HEK293 (cell line): Measurements from ENCODE around the gene CRTC2.

Experiments
- CTCF ChIA-PET: fragments of 350-600 bp; formaldehyde crosslinking; extraction: SDS; loops from one replicate; lab custom pipeline; 2021; ENCODE audit warnings: antibody characterized with exemption; lab: Yijun Ruan, JAX
- POLR2A ChIA-PET: fragments of 300-600 bp; formaldehyde crosslinking; extraction: SDS; loops from one replicate; lab custom pipeline; 2020; ENCODE audit warnings: antibody characterized with exemption, inconsistent platforms; lab: Yijun Ruan, JAX
- H3K27ac ChIP-seq: fragments of 200-500 bp; sonication (Bioruptor generic); 2 replicates; pipeline ENCODE4 v1.5.1; 2014; ENCODE audit warnings: low read depth, low read length, control low read depth, inconsistent platforms; ENCODE audit errors: extremely low read depth
- H3K36me3 ChIP-seq, 2 experiments: fragments of 200-500 bp in 1 of 2; sonication (Bioruptor generic) in 1 of 2; 1 replicate in 1 of 2; 2 replicates in 1 of 2; pipeline ENCODE4 v1.5.1; 2014 to 2017; ENCODE audit warnings: inconsistent platforms in 2 of 2, low read length in 2 of 2; ENCODE audit not compliant: control insufficient read depth in 2 of 2, insufficient read depth in 1 of 2
- H3K4me1 ChIP-seq: fragments of 200-500 bp; sonication (Bioruptor generic); 2 replicates; pipeline ENCODE4 v1.5.1; 2014; ENCODE audit warnings: mild to moderate bottlenecking, low read length, inconsistent platforms; ENCODE audit not compliant: control insufficient read depth, insufficient read depth
- H3K4me3 ChIP-seq: 2 replicates; pipeline ENCODE4 v1.5.1; 2011; ENCODE audit warnings: low read depth, mild to moderate bottlenecking, control low read depth, low read length, moderate library complexity
- H3K9me3 ChIP-seq: fragments of 200-500 bp; sonication (Bioruptor generic); 2 replicates; pipeline ENCODE4 v1.5.1; 2014; ENCODE audit warnings: low read depth, low read length, inconsistent platforms; ENCODE audit not compliant: control insufficient read depth, insufficient read depth
- ATF2 ChIP-seq: fragments of 450-650 bp; formaldehyde crosslinking; IDR thresholded peaks from 2 replicates; pipeline ENCODE4 v1.5.1; 2016; ENCODE audit warnings: missing biosample characterization, missing genetic modification characterization, low read depth
- GFI1B ChIP-seq: fragments of 450-650 bp; formaldehyde crosslinking; IDR thresholded peaks from 2 replicates; pipeline ENCODE4 v1.5.1; 2016; ENCODE audit warnings: missing biosample characterization, missing genetic modification characterization
- GLI2 ChIP-seq: fragments of 450-650 bp; formaldehyde crosslinking; IDR thresholded peaks from 2 replicates; pipeline ENCODE4; 2017; ENCODE audit warnings: missing biosample characterization, missing genetic modification characterization, low read depth, borderline replicate concordance
- SP7 ChIP-seq: fragments of 450-650 bp; formaldehyde crosslinking; IDR thresholded peaks from 2 replicates; pipeline ENCODE4 v1.5.1; 2016; ENCODE audit warnings: missing biosample characterization, missing genetic modification characterization
- TCF7L2 ChIP-seq: IDR thresholded peaks from 2 replicates; pipeline ENCODE4 v1.6.1; 2011; ENCODE audit warnings: low read depth, mild to moderate bottlenecking, inconsistent platforms, low read length, moderate library complexity, borderline replicate concordance
- ZBTB10 ChIP-seq: fragments of 450-650 bp; formaldehyde crosslinking; IDR thresholded peaks from 2 replicates; pipeline ENCODE4 v1.5.1; 2016; ENCODE audit warnings: missing biosample characterization, missing genetic modification characterization
- ZNF184 ChIP-seq: fragments of 450-650 bp; IDR thresholded peaks from 2 replicates; pipeline ENCODE4 v1.5.1; 2018; ENCODE audit warnings: missing biosample characterization, mild to moderate bottlenecking, missing genetic modification characterization
- ZNF211 ChIP-seq: fragments of 450-650 bp; formaldehyde crosslinking; IDR thresholded peaks from 2 replicates; pipeline ENCODE4 v1.5.1; 2016; ENCODE audit warnings: low read depth, missing biosample characterization, missing genetic modification characterization
- ZNF266 ChIP-seq: fragments of 450-650 bp; formaldehyde crosslinking; IDR thresholded peaks from 2 replicates; pipeline ENCODE4 v1.5.1; 2016; ENCODE audit warnings: missing biosample characterization, missing genetic modification characterization, low read depth
- ZNF292 ChIP-seq: fragments of 450-650 bp; formaldehyde crosslinking; IDR thresholded peaks from 2 replicates; pipeline ENCODE4 v1.5.1; 2016; ENCODE audit warnings: low read depth, missing biosample characterization, missing genetic modification characterization, borderline replicate concordance
- ZNF366 ChIP-seq: fragments of 450-650 bp; formaldehyde crosslinking; conservative IDR thresholded peaks from 2 replicates; pipeline ENCODE4 v1.5.1; 2016; ENCODE audit warnings: missing biosample characterization, missing genetic modification characterization
- ZNF404 ChIP-seq: fragments of 450-650 bp; formaldehyde crosslinking; IDR thresholded peaks from 2 replicates; pipeline ENCODE4 v1.5.1; 2017; ENCODE audit warnings: missing biosample characterization, missing genetic modification characterization
- ZNF449 ChIP-seq: fragments of 450-650 bp; formaldehyde crosslinking; IDR thresholded peaks from 2 replicates; pipeline ENCODE4 v1.5.1; 2017; ENCODE audit warnings: missing biosample characterization, mild to moderate bottlenecking, missing genetic modification characterization, moderate library complexity
- ZNF501 ChIP-seq: fragments of 450-650 bp; formaldehyde crosslinking; IDR thresholded peaks from 2 replicates; pipeline ENCODE4 v1.5.1; 2016; ENCODE audit warnings: missing biosample characterization, missing genetic modification characterization
- ZNF664 ChIP-seq: fragments of 450-650 bp; formaldehyde crosslinking; IDR thresholded peaks from 2 replicates; pipeline ENCODE4 v1.5.1; 2016; ENCODE audit warnings: missing biosample characterization, missing genetic modification characterization
- ZNF670 ChIP-seq: fragments of 450-650 bp; formaldehyde crosslinking; IDR thresholded peaks from 2 replicates; pipeline ENCODE4 v1.5.1; 2016; ENCODE audit warnings: missing biosample characterization, missing genetic modification characterization, low read depth
- ZNF692 ChIP-seq: fragments of 450-650 bp; formaldehyde crosslinking; IDR thresholded peaks from 2 replicates; pipeline ENCODE4 v1.5.1; 2016; ENCODE audit warnings: missing biosample characterization, missing genetic modification characterization
- ZNF747 ChIP-seq: fragments of 450-650 bp; formaldehyde crosslinking; IDR thresholded peaks from 2 replicates; pipeline ENCODE4 v1.5.1; 2016; ENCODE audit warnings: missing biosample characterization, missing genetic modification characterization
- ZNF791 ChIP-seq: fragments of 450-650 bp; formaldehyde crosslinking; IDR thresholded peaks from 2 replicates; pipeline ENCODE4 v1.5.1; 2016; ENCODE audit warnings: missing biosample characterization, missing genetic modification characterization
- ZSCAN30 ChIP-seq: fragments of 450-650 bp; IDR thresholded peaks from 2 replicates; pipeline ENCODE4 v1.5.1; 2018; ENCODE audit warnings: missing biosample characterization, mild to moderate bottlenecking, missing genetic modification characterization, moderate library complexity
- TF ChIP-seq, protein P1 (sequence below): fragments of 450-650 bp; formaldehyde crosslinking; IDR thresholded peaks from 2 replicates; pipeline ENCODE4 v1.5.1; 2017; ENCODE audit warnings: missing biosample characterization, missing genetic modification characterization

The CRTC2 gene

DNA sequence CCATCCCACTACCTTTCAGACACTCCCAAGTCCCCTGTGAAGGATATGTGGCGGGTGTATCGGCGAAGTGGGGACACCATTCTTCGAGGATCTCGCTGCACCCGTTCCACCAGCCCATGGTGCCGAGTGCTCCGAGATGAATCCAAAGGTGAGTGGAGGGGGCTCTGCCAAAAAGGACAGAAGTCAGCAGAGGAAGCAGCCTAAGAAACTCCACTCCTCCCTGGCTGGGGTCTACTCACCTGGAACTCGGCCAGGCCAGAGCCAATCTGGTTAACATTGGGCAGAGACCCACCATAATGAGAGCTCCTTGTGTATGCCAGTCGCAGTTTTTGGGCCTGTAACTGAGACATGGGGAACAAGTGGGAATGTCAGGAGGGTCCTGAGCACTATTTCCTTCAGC is 3.6 kb downstream of the CRTC2 start (continued):
- TF ChIP-seq ATF2 (no peak), ZNF404 (tag by site-specific recombination) (no peak), GLI2 (no peak), ZNF747 (tag by site-specific recombination) (no peak), ZNF266 (tag by site-specific recombination) (no peak), TCF7L2 (no peak), ZBTB10 (tag by site-specific recombination) (no peak), ZNF366 (tag by site-specific recombination) (no peak), GFI1B (no peak)
- TF ChIP-seq, protein P1, sequence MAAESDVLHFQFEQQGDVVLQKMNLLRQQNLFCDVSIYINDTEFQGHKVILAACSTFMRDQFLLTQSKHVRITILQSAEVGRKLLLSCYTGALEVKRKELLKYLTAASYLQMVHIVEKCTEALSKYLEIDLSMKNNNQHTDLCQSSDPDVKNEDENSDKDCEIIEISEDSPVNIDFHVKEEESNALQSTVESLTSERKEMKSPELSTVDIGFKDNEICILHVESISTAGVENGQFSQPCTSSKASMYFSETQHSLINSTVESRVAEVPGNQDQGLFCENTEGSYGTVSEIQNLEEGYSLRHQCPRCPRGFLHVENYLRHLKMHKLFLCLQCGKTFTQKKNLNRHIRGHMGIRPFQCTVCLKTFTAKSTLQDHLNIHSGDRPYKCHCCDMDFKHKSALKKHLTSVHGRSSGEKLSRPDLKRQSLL (tag by site-specific recombination), result no peak
- TF ChIP-seq, all 188 proteins: peak for 0

- no peaks in the 10 kb centered on the region for H3K9me3 ChIP-seq
- CTCF ChIA-PET, result interaction anchor here (0.8 to 1.5 kb wide), 2 partner anchors 132 to 157 kb away, joined by 3 to 6 read pairs; no protein-coding TSS in a partner anchor
- no peak overlapping the region for H3K27ac ChIP-seq
- peaks cover 8% of the 10 kb centered on the region; the same call in 1 of the 2 replicates for H3K4me1 ChIP-seq
- POLR2A ChIA-PET, result no interaction called here
- H3K36me3 ChIP-seq, result peaks cover 16 to 64% of the 10 kb centered on the region in 2 experiments; a peak in 2 of 3 replicates
- TF ChIP-seq ZNF211, result no peak
- TF ChIP-seq ZNF501, result no peak
- no peak for TF ChIP-seq ZNF692 (tag by site-specific recombination)
- no peak for TF ChIP-seq ZNF184
- TF ChIP-seq ZNF791 (tag by site-specific recombination), result no peak
- TF ChIP-seq ZNF664 (tag by site-specific recombination), result no peak
- TF ChIP-seq ZNF449 (tag by site-specific recombination), result no peak
- no peak for TF ChIP-seq ZNF670 (tag by site-specific recombination)
- TF ChIP-seq ZSCAN30 (tag by site-specific recombination), result no peak
- TF ChIP-seq ZNF292 (tag by site-specific recombination), result no peak
- TF ChIP-seq SP7 (tag by site-specific recombination), result no peak
- TF ChIP-seq GFI1B, result no peak
- no peak overlapping the region for H3K4me3 ChIP-seq
Observed at GRCh38 chr1:153953859-153954365, 4.5 kb downstream of the CRTC2 start.
